K562 (cell line): ENCODE data around the gene GFRA4.

Experiments
- CHD1 ChIP-seq: fragments of 200-600 bp; sonication (generic); IDR thresholded peaks from one replicate; pipeline ENCODE4 v1.6.1; 2012; ENCODE audit warnings: mild to moderate bottlenecking, moderate library complexity, low read length, inconsistent platforms
- CTCF ChIP-seq, 3 experiments: IDR thresholded peaks in 2 of 3; conservative IDR thresholded peaks in 1 of 3; 2 replicates each; pipeline ENCODE4 v1.5.1; 2011 to 2012; ENCODE audit warnings: low read length in 3 of 3, mild to moderate bottlenecking in 3 of 3, control low read depth in 2 of 3, improper control_type of control experiment in 1 of 3, inconsistent platforms in 1 of 3, low read depth in 1 of 3, mixed read lengths in 1 of 3, moderate library complexity in 1 of 3; ENCODE audit not compliant: insufficient read depth in 2 of 3
- HDAC3 ChIP-seq: fragments of 450-650 bp; IDR thresholded peaks from 2 replicates; pipeline ENCODE4 v1.6.1; 2018; ENCODE audit warnings: borderline replicate concordance, mild to moderate bottlenecking, moderate library complexity; ENCODE audit not compliant: partially characterized antibody
- KAT7 ChIP-seq: sonication (generic); formaldehyde crosslinking; IDR thresholded peaks from 2 replicates; pipeline ENCODE4 v1.8.0; 2022; ENCODE audit warnings: missing genetic modification reagents, mild to moderate bottlenecking, borderline replicate concordance
- POLR2A ChIP-seq: fragments of 450-650 bp; conservative IDR thresholded peaks from 2 replicates; pipeline ENCODE4 v1.6.1; 2016
- RBBP5 ChIP-seq: fragments of 200-600 bp; sonication (generic); IDR thresholded peaks from 2 replicates; pipeline ENCODE4 v1.6.1; 2012; ENCODE audit warnings: borderline replicate concordance, mild to moderate bottlenecking, low read length, control low read depth, inconsistent platforms; ENCODE audit not compliant: insufficient read depth, poor library complexity, severe bottlenecking
- ZFP36 ChIP-seq: fragments of 150-350 bp; IDR thresholded peaks from 2 replicates; pipeline ENCODE4 v1.6.1; 2018; ENCODE audit warnings: low read length, low read depth; ENCODE audit not compliant: partially characterized antibody
- TF ChIP-seq, protein P1 (sequence below): fragments of 450-650 bp; formaldehyde crosslinking; IDR thresholded peaks from 2 replicates; pipeline ENCODE4 v1.4.0; 2020; ENCODE audit warnings: mild to moderate bottlenecking, moderate library complexity

GRCh38 chr20:3622406-3622805 is 40.8 kb downstream of the GFRA4 start:
- TF ChIP-seq, protein P1, sequence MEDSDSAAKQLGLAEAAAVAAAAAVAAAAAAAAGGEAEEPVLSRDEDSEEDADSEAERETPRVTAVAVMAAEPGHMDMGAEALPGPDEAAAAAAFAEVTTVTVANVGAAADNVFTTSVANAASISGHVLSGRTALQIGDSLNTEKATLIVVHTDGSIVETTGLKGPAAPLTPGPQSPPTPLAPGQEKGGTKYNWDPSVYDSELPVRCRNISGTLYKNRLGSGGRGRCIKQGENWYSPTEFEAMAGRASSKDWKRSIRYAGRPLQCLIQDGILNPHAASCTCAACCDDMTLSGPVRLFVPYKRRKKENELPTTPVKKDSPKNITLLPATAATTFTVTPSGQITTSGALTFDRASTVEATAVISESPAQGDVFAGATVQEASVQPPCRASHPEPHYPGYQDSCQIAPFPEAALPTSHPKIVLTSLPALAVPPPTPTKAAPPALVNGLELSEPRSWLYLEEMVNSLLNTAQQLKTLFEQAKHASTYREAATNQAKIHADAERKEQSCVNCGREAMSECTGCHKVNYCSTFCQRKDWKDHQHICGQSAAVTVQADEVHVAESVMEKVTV, result no peak
- TF ChIP-seq KAT7 (CRISPR knock-in tag) (no peak), CHD1 (no peak), ZFP36 (no peak), HDAC3 (no peak), POLR2A (no peak), RBBP5 (no peak), CTCF (IDR thresholded peaks at IDR 0.05 in 2 of 3, conservative IDR thresholded peaks at IDR 0.05 in 1 of 3; ENCODE audit: insufficient read depth in 2 of 3, low read depth in 1 of 3, low read length in 3 of 3) (no peak)
